Hepatocyte (in vitro differentiated cells): ENCODE results near the gene ADGRV1.

Experiments
- CTCF ChIP-seq: fragments of 200-600 bp; sonication (generic); IDR thresholded peaks from 2 replicates; pipeline ENCODE4 v1.5.1; 2016; ENCODE audit warnings: antibody characterized with exemption, mild to moderate bottlenecking; ENCODE audit not compliant: poor library complexity
- EZH2 ChIP-seq: fragments of 200-600 bp; sonication (generic); IDR thresholded peaks from 2 replicates; pipeline ENCODE4 v1.6.1; 2016; ENCODE audit warnings: antibody characterized with exemption, mild to moderate bottlenecking, borderline replicate concordance
- EZH2phosphoT487 ChIP-seq: fragments of 200-600 bp; sonication (generic); IDR thresholded peaks from one replicate; pipeline ENCODE4 v1.6.1; 2018; ENCODE audit warnings: antibody characterized with exemption, mild to moderate bottlenecking, low read depth, moderate library complexity; ENCODE audit not compliant: unreplicated experiment, severe bottlenecking

- no peak for TF ChIP-seq CTCF
- no peak for TF ChIP-seq EZH2phosphoT487
- TF ChIP-seq EZH2: no peak
Observed at GRCh38 chr5:90746119-90746518, 187.5 kb downstream of the ADGRV1 start.
